ENCODE measurements around the gene CNIH2. TPM values are rescaled to one million over a fixed set of nuclear protein-coding genes. Genes with fewer than 3 reads are reported as not detected.

CNIH2 gene
- total and polyA plus RNA-seq, 2 of the 13 experiments (the other 11 are each of a cell fraction or from before 2014, with no cell fraction given): 0.60 to 0.69 TPM

DNA sequence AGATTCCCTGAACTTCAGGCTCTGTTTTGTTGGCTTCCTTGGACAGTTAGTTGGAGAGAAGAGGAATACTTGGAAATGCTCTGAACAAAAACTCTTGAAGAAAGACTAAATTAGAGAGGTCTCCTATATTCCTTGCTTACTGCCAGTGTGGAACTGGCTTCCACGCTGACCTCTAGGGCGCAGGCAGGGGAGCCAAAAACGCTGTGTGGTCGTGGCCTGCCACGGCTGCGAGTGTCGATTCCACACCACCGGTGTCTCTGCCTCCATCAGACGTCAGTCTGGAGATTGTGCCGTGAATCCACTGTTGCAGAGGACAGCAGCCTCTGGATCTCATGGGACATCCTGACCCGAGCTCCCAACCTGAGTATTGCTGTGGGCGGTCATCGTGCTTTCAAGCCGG is 47.0 kb upstream of the CNIH2 start:
- BruUV-seq (replicated peaks): no TSS peak
- no peak for DNase-seq (ENCODE audit: low spot score)
- Histone ChIP-seq H3K9ac (ENCODE audit: insufficient read depth, low read depth, low read length) (no peak overlapping the region), H3K36me3 (replicated peaks in 1 of 2; ENCODE audit: control insufficient read depth in 1 of 2, insufficient read depth in 2 of 2, low read length in 2 of 2) (peaks cover 4 to 19% of the 10 kb centered on the region in 2 experiments; a peak in 4 of 5 replicates), H2AFZ (ENCODE audit: low read length) (no peak overlapping the region), H3K4me3 (replicated peaks in 1 of 3; ENCODE audit: insufficient read depth in 1 of 3, low read depth in 2 of 3, low read length in 3 of 3) (no peak overlapping the region), H3K27ac (ENCODE audit: extremely low read length, insufficient read depth, low read length) (no peak overlapping the region), H3K9me3 (ENCODE audit: low read length) (no peaks in the 10 kb centered on the region), H3K4me1 (ENCODE audit: insufficient read depth, low read length) (no peaks in the 10 kb centered on the region), H3K79me2 (ENCODE audit: insufficient read depth, low read length) (no peaks in the 10 kb centered on the region), H3K27me3 (ENCODE audit: control insufficient read depth in 1 of 2, insufficient read depth in 2 of 2, low read length in 2 of 2) (no peaks in the 10 kb centered on the region), H4K20me1 (ENCODE audit: insufficient read depth, low read length) (no peaks in the 10 kb centered on the region), H3K4me2 (ENCODE audit: low read depth, low read length) (no peak overlapping the region)
- 97% methylated on average over 14 of the region's 14 CpGs for WGBS (ENCODE audit: low lambda C conversion rate)
- ChIA-PET POLR2A (no interaction called here), CTCF (ENCODE audit: low intra/inter-chr PET ratio, low total read pairs) (no interaction called here)
- intact Hi-C loops (cut with micrococcal nuclease; ENCODE audit: unreplicated experiment): no loop called here
- TF ChIP-seq, protein P1, sequence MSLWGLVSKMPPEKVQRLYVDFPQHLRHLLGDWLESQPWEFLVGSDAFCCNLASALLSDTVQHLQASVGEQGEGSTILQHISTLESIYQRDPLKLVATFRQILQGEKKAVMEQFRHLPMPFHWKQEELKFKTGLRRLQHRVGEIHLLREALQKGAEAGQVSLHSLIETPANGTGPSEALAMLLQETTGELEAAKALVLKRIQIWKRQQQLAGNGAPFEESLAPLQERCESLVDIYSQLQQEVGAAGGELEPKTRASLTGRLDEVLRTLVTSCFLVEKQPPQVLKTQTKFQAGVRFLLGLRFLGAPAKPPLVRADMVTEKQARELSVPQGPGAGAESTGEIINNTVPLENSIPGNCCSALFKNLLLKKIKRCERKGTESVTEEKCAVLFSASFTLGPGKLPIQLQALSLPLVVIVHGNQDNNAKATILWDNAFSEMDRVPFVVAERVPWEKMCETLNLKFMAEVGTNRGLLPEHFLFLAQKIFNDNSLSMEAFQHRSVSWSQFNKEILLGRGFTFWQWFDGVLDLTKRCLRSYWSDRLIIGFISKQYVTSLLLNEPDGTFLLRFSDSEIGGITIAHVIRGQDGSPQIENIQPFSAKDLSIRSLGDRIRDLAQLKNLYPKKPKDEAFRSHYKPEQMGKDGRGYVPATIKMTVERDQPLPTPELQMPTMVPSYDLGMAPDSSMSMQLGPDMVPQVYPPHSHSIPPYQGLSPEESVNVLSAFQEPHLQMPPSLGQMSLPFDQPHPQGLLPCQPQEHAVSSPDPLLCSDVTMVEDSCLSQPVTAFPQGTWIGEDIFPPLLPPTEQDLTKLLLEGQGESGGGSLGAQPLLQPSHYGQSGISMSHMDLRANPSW (CRISPR knock-in tag; IDR thresholded peaks at IDR 0.05; ENCODE audit: borderline replicate concordance): no peak
- TF ChIP-seq MIER3 (CRISPR knock-in tag; IDR thresholded peaks at IDR 0.05; ENCODE audit: borderline replicate concordance) (no peak), TSC22D2 (CRISPR knock-in tag; IDR thresholded peaks at IDR 0.05; ENCODE audit: borderline replicate concordance) (no peak), GATA4 (IDR thresholded peaks at IDR 0.05; ENCODE audit: borderline replicate concordance, low read depth) (no peak)
- TF ChIP-seq, protein P2, sequence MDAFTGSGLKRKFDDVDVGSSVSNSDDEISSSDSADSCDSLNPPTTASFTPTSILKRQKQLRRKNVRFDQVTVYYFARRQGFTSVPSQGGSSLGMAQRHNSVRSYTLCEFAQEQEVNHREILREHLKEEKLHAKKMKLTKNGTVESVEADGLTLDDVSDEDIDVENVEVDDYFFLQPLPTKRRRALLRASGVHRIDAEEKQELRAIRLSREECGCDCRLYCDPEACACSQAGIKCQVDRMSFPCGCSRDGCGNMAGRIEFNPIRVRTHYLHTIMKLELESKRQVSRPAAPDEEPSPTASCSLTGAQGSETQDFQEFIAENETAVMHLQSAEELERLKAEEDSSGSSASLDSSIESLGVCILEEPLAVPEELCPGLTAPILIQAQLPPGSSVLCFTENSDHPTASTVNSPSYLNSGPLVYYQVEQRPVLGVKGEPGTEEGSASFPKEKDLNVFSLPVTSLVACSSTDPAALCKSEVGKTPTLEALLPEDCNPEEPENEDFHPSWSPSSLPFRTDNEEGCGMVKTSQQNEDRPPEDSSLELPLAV (CRISPR knock-in tag; conservative IDR thresholded peaks at IDR 0.05; ENCODE audit: low read depth): no peak
- in situ Hi-C loops (cut with HindIII; ENCODE audit: extremely low pct_ligation_motif_present, low pct_unique_long_range_greater_than_20kb): no loop called here
- no peak for FAIRE-seq
- no peak for ATAC-seq

Measured in HepG2 (cell line).